ENCODE data around the gene FOXR1. TPM values are rescaled to one million over a fixed set of nuclear protein-coding genes. Genes with fewer than 3 reads are reported as not detected.

The FOXR1 gene
- polyA plus RNA-seq, 1 donor from 2014 or later, result not detected

GRCh38 chr11:118997627-118998387 is 26.2 kb downstream of the FOXR1 start, which contains the start of gene CENATAC:
Gene CENATAC, plus strand, starts transcription at chr11:118998138. Its CDS starts 60 bp downstream, at chr11:118998198.
- H3F3A ChIP-seq (ENCODE audit: insufficient read depth, low read length, poor library complexity, severe bottlenecking), result no peaks in the 10 kb centered on the region
- peak; percentile 20 for TF ChIP-seq TAF1 (IDR thresholded peaks at IDR 0.05; ENCODE audit: low read depth)
- TF ChIP-seq CTCF (IDR thresholded peaks at IDR 0.05; ENCODE audit: poor library complexity, severe bottlenecking), result peak; percentile 54
- TF ChIP-seq POLR2AphosphoS5 (IDR thresholded peaks at IDR 0.05), result peak; percentile 80
- peak; percentile 87 for TF ChIP-seq MXI1 (conservative IDR thresholded peaks at IDR 0.05; ENCODE audit: poor library complexity, severe bottlenecking)
- TF ChIP-seq RAD21 (conservative IDR thresholded peaks at IDR 0.05), result peak; percentile 39
- TF ChIP-seq EP300 (conservative IDR thresholded peaks at IDR 0.05; ENCODE audit: poor library complexity, severe bottlenecking), result no peak
- TF ChIP-seq REST (IDR thresholded peaks at IDR 0.05; ENCODE audit: borderline replicate concordance), result peak; percentile 36
- no peak for TF ChIP-seq SMC3 (conservative IDR thresholded peaks at IDR 0.05; ENCODE audit: poor library complexity)
- no peak for TF ChIP-seq EZH2 (IDR thresholded peaks at IDR 0.05; ENCODE audit: borderline replicate concordance, insufficient read depth, low read length, poor library complexity, severe bottlenecking)
- H3K36me3 ChIP-seq (ENCODE audit: insufficient read depth, low read length), result no peaks in the 10 kb centered on the region
- no peaks in the 10 kb centered on the region for H3K9me2 ChIP-seq (ENCODE audit: insufficient read depth, low read length)
- no peaks in the 10 kb centered on the region for H4K20me1 ChIP-seq (ENCODE audit: insufficient read depth)
- peak within 1 kb of the TSS; percentile 95 for H3K4me3 ChIP-seq (ENCODE audit: low read length)
- peak within 1 kb of the TSS; percentile 63 for H3K27ac ChIP-seq (ENCODE audit: low read length)
- peak within 1 kb of the TSS; percentile 82 for H3K9ac ChIP-seq (ENCODE audit: low read length)
- no peaks in the 10 kb centered on the region for H3K27me3 ChIP-seq (ENCODE audit: insufficient read depth, low read depth, low read length)
- no peaks in the 10 kb centered on the region for H3K79me2 ChIP-seq (replicated peaks; ENCODE audit: insufficient read depth, low read length)
- peak within 1 kb of the TSS; percentile 76 for H3K4me2 ChIP-seq (ENCODE audit: low read length)
- peak within 1 kb of the TSS; percentile 87 for H2AFZ ChIP-seq (ENCODE audit: low read depth, low read length)
- no peaks in the 10 kb centered on the region for H3K9me3 ChIP-seq (ENCODE audit: low read length)

- peak overlapping the region; percentile 63 for H3K27ac ChIP-seq (ENCODE audit: low read length)
- H3K79me2 ChIP-seq (replicated peaks; ENCODE audit: insufficient read depth, low read length), result no peaks in the 10 kb centered on the region
These were observed 26.8 kb downstream of the FOXR1 start for GRCh38 chr11:118998388-118998717.

More at GRCh38 chr11:118998388-118998717, 26.8 kb downstream of the FOXR1 start:
- Histone ChIP-seq H3K9ac (ENCODE audit: low read length) (peak overlapping the region; percentile 82), H3K27me3 (ENCODE audit: insufficient read depth, low read depth, low read length) (no peaks in the 10 kb centered on the region), H4K20me1 (ENCODE audit: insufficient read depth) (no peaks in the 10 kb centered on the region), H3K36me3 (ENCODE audit: insufficient read depth, low read length) (no peaks in the 10 kb centered on the region), H3F3A (ENCODE audit: insufficient read depth, low read length, poor library complexity, severe bottlenecking) (no peaks in the 10 kb centered on the region), H2AFZ (ENCODE audit: low read depth, low read length) (peak overlapping the region; percentile 35), H3K9me2 (ENCODE audit: insufficient read depth, low read length) (no peaks in the 10 kb centered on the region), H3K9me3 (ENCODE audit: low read length) (no peaks in the 10 kb centered on the region), H3K4me3 (ENCODE audit: low read length) (peak overlapping the region; percentile 95), H3K4me2 (ENCODE audit: low read length) (peak overlapping the region; percentile 74)
- TF ChIP-seq CTCF (IDR thresholded peaks at IDR 0.05; ENCODE audit: poor library complexity, severe bottlenecking) (no peak), RAD21 (conservative IDR thresholded peaks at IDR 0.05) (no peak), EZH2 (IDR thresholded peaks at IDR 0.05; ENCODE audit: borderline replicate concordance, insufficient read depth, low read length, poor library complexity, severe bottlenecking) (no peak), SMC3 (conservative IDR thresholded peaks at IDR 0.05; ENCODE audit: poor library complexity) (no peak), MXI1 (conservative IDR thresholded peaks at IDR 0.05; ENCODE audit: poor library complexity, severe bottlenecking) (no peak), EP300 (conservative IDR thresholded peaks at IDR 0.05; ENCODE audit: poor library complexity, severe bottlenecking) (no peak), POLR2AphosphoS5 (IDR thresholded peaks at IDR 0.05) (no peak), REST (IDR thresholded peaks at IDR 0.05; ENCODE audit: borderline replicate concordance) (no peak), TAF1 (IDR thresholded peaks at IDR 0.05; ENCODE audit: low read depth) (no peak)

Data from neural cell (in vitro differentiated cells).